Measurements from ENCODE around the gene USP33. TPM values are rescaled to one million over a fixed set of nuclear protein-coding genes. Genes with fewer than 3 reads are reported as not detected.

Gene USP33
- total RNA-seq, 1 experiment from 2014 or later, result 51.5 TPM

GRCh38 chr1:77718181-77718580, 41.5 kb downstream of the USP33 start:
- Histone ChIP-seq H3K14ac (ENCODE audit: insufficient read depth, low read length) (no peak overlapping the region), H3K4me1 (ENCODE audit: insufficient read depth, low read length) (no peaks in the 10 kb centered on the region), H2BK20ac (ENCODE audit: low read depth, low read length, poor library complexity, severe bottlenecking) (no peak overlapping the region), H3K79me2 (ENCODE audit: insufficient read depth, low read length) (no peaks in the 10 kb centered on the region), H3K4ac (ENCODE audit: low read depth, low read length) (no peak overlapping the region), H2AK5ac (ENCODE audit: insufficient read length, low read length) (no peak overlapping the region), H2BK5ac (ENCODE audit: insufficient read length, low read length) (no peak overlapping the region), H3T11ph (ENCODE audit: low read length) (no peak overlapping the region), H3K27ac (ENCODE audit: insufficient read length, low read depth, low read length) (no peak overlapping the region), H2BK15ac (ENCODE audit: low read depth, low read length) (no peak overlapping the region), H3K56ac (ENCODE audit: insufficient read length, low read depth, low read length) (no peak overlapping the region), H3K23ac (ENCODE audit: insufficient read length, low read depth, low read length) (no peak overlapping the region), H4K8ac (replicated peaks; ENCODE audit: insufficient read length, low read depth, low read length) (no peak overlapping the region), H2BK12ac (ENCODE audit: insufficient read length, low read depth, low read length) (no peak overlapping the region), H3K9ac (ENCODE audit: extremely low read depth, insufficient read length, low read length) (no peak overlapping the region), H3K27me3 (ENCODE audit: insufficient read depth, low read length) (no peaks in the 10 kb centered on the region), H4K5ac (ENCODE audit: insufficient read length, low read depth, low read length) (no peak overlapping the region), H4K91ac (ENCODE audit: insufficient read length, low read depth, low read length) (no peak overlapping the region), H3K23me2 (ENCODE audit: insufficient read length, low read depth, low read length, poor library complexity, severe bottlenecking) (no peaks in the 10 kb centered on the region), H3K18ac (ENCODE audit: insufficient read length, low read depth, low read length) (no peak overlapping the region), H3K4me2 (ENCODE audit: insufficient read depth, insufficient read length, low read length) (no peak overlapping the region), H4K20me1 (ENCODE audit: control insufficient read depth, insufficient read depth, insufficient read length) (no peaks in the 10 kb centered on the region), H2AFZ (ENCODE audit: low read length) (no peak overlapping the region), H2BK120ac (ENCODE audit: low read depth, low read length, poor library complexity, severe bottlenecking) (no peak overlapping the region), H3K79me1 (ENCODE audit: insufficient read depth, low read depth, low read length, poor library complexity, severe bottlenecking) (no peaks in the 10 kb centered on the region), H3K9me3 (ENCODE audit: control insufficient read depth, low read depth, low read length) (no peaks in the 10 kb centered on the region)
- Mint-ChIP-seq H3K9me3 (no peaks in the 10 kb centered on the region), H3K36me3 (ENCODE audit: insufficient read depth in 1 of 3, low read depth in 3 of 3) (peaks cover 17 to 65% (median 47%) of the 10 kb centered on the region in 3 experiments; a peak in 6 of 7 replicates), H3K4me3 (no peak overlapping the region), H3K4me1 (no peaks in the 10 kb centered on the region), H3K27me3 (ENCODE audit: low read depth) (no peaks in the 10 kb centered on the region), H3K27ac (no peak overlapping the region)
- WGBS (ENCODE audit: extremely low coverage, insufficient read length, low lambda C conversion rate), result no CpG with 5 or more reads among the region's 2 CpGs
- no peak for DNase-seq
- TF ChIP-seq, protein P1, sequence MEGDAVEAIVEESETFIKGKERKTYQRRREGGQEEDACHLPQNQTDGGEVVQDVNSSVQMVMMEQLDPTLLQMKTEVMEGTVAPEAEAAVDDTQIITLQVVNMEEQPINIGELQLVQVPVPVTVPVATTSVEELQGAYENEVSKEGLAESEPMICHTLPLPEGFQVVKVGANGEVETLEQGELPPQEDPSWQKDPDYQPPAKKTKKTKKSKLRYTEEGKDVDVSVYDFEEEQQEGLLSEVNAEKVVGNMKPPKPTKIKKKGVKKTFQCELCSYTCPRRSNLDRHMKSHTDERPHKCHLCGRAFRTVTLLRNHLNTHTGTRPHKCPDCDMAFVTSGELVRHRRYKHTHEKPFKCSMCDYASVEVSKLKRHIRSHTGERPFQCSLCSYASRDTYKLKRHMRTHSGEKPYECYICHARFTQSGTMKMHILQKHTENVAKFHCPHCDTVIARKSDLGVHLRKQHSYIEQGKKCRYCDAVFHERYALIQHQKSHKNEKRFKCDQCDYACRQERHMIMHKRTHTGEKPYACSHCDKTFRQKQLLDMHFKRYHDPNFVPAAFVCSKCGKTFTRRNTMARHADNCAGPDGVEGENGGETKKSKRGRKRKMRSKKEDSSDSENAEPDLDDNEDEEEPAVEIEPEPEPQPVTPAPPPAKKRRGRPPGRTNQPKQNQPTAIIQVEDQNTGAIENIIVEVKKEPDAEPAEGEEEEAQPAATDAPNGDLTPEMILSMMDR (conservative IDR thresholded peaks at IDR 0.05), result no peak

Data from H9 (cell line).